HG03575 (cell line): Measurements from ENCODE around the gene S100A13.
A peak's percentile ranks its signal among the peaks of the same experiment; 100 is the strongest.
"Not testable (repeated sequence)": the region's sequence is repeated elsewhere in the genome, so short reads cannot be mapped to it uniquely, and the experiment has no call there.

ENCODE experiments used
- ATAC-seq: cut with Tn5 transposase; IDR thresholded peaks from one replicate; pipeline ENCODE4 v1.9.1; 2021; ENCODE audit not compliant: unreplicated experiment, insufficient number of reproducible peaks, low FRiP score; ENCODE audit errors: extremely low read depth

The S100A13 gene

DNA sequence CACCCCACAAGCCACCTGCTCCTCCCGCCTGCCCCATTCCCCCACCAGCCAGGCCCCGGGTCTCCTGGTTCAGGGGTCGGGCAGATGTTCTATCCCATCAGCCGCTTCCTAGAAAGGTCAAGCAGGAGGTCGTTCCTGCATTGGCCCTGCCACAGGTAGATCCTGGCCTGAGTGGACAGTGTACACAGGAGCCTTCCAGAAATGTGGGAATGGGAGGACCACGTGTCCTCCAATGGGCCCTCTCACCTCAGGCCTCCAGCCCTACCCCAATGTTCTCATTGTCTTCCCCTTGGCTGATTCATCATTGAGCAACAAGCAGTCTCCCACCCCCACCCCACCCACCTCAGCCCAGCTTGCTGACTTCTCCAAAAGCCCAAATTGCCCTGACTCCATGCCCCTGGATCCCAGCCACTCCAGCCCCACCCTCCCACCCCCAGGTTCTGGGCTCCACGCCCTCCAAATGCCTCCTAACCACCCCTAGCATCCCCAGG lies 16.4 kb downstream of the S100A13 start:
- no peak for ATAC-seq

GRCh38 chr1:153610334-153610733 lies 17.0 kb downstream of the S100A13 start:
- no peak for ATAC-seq

- no peak for ATAC-seq
These were observed 17.8 kb downstream of the S100A13 start for GRCh38 chr1:153609585-153609907.

GRCh38 chr1:153608742-153609584 lies 18.3 kb downstream of the S100A13 start:
- no peak for ATAC-seq

GRCh38 chr1:153608089-153608682 lies 19.1 kb downstream of the S100A13 start:
- ATAC-seq, result no peak

GRCh38 chr1:153607381-153607780 lies 19.9 kb downstream of the S100A13 start:
- ATAC-seq, result no peak

DNA sequence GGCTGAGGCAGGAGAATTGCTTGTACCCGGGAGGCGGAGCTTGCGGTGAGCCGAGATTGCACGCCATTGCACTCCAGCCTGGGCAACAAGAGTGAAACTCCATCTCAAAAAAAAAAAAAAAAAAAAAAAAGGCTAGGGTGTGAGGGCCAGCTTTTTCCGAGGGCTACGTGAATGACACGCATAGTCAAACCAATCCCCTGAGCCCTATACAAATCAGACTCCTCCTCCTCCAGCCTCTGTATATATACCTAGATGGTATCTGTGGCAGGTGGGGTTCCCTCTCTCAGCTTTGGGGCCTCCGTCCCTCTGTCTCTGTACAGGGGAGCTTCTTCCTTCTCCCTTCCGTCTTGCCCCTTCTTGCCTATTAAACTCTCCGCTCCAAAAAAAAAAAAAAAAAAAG lies 21.1 kb downstream of the S100A13 start:
- no peak for ATAC-seq

DNA sequence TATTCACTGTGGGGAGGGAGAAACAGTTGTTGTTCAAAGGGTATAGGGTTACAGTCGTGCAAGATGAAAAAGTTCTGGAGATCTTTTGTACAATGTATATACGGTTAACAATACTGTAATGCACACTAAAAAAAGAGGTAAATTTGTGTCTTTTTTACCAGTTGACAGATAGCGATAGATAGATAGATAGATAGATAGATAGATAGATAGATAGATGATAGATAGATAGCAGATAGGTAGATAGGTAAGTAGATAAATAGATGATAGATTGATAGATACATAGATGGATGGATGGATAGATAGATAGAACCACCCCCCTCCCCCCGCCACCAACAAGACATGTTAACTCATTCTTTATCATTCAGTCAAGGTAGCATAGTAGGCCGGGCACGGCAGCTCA lies 24.6 kb downstream of the S100A13 start:
- ATAC-seq, result no peak

DNA sequence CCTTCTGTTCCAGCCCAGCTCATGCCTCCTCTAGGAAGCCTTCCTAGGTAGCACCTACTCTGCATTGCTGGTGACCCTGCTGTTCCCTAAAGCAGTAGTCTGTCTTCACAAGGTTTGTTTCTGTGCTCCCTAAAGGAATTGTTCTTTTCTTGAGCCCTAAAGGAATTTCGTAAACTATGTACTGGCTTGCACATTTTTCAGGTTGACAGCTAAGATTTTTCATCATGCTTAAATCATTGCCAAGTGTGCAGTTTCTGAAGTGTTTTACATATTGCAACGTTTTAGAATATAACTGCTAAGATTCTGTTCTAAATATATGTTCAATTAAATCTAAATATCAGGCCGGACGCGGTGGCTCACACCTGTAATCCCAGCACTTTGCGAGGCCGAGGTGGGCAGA lies 27.5 kb downstream of the S100A13 start:
- ATAC-seq, result no peak

GRCh38 chr1:153598309-153599172 lies 28.8 kb downstream of the S100A13 start:
- peak; percentile 94 for ATAC-seq

- no peak for ATAC-seq
These were observed 30.1 kb downstream of the S100A13 start for GRCh38 chr1:153597206-153597605.

DNA sequence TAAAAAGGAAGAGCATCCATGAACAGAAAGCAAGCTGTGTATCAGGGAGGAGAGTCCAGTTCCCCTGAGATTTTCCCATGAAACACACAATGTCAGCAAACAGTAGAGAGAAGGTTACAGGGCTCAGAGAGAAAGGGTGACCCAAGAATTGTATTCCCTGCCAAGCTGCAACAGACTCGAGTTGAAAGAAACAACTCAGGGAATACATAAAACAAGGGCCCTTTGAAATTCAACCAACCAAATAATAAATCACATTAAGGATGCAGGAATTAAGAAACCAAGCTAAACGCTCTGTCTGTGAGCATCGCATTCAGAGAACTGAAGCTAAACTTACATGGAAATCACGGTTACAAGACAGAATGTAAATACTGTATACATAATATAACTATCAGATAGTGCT lies 34.6 kb downstream of the S100A13 start:
- ATAC-seq, result no peak

DNA sequence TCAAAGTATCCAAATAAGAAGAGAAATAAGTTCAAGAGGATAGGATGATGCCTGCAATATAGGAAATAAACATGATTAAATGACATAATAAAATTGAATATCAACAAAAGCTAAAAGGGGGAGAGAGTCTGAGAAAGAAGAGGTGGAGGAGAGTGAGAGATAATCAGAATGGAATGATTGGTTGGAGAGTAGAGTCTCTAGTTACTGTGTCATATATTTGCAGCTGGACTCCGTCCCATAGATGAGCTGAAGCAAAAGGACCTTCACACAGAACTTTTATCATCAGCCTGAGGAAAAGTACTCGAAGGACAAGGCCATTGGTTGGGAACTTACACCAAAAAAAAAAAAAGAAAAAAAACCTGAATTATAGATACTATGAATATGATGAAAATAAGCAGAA lies 38.8 kb downstream of the S100A13 start:
- ATAC-seq, result no peak

- ATAC-seq, result not testable (repeated sequence)
These were observed 39.3 kb downstream of the S100A13 start for GRCh38 chr1:153588033-153588432.

GRCh38 chr1:153587314-153587713 lies 40.0 kb downstream of the S100A13 start:
- ATAC-seq, result no peak

DNA sequence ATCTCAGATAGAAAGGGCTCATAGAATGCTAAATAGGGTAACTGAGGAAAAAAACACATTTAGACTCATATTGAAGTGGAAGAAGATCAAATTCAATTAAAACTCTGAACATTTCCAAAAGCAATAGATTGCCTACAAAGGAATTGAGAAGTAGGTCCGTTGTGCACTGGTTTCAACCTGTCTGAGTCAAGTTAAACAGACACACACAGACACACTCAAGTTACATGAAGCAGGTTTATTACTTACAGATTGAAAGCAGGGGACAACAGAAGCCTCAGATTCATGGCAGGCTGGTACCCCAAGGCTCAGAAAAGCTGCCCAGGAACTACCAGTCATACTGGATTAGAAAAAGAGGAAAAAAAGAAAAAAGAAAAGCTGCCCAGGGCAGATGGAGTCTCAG lies 41.0 kb downstream of the S100A13 start:
- no peak for ATAC-seq

- no peak for ATAC-seq
These were observed 42.3 kb downstream of the S100A13 start for GRCh38 chr1:153585006-153585405.

DNA sequence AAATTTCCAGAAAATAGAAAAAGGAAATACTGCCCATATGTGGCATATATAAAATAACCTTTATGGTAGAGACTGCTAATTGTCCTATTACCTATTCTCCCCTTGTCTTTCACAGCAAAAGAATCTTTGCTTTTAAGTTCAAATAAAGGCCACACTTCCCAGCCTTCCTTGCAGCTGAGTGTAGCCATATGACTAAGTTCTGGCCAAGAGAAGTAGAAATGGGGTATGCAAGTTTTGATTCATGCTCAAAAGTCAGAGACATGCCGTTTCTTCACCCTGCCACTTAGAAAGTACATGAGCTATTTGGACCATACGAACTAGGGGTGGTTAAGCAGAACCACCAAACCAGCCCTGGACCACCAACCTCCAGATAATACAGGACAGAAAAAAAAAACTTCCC lies 43.3 kb downstream of the S100A13 start:
- ATAC-seq, result no peak

- not testable (repeated sequence) for ATAC-seq
These were observed 43.8 kb downstream of the S100A13 start for GRCh38 chr1:153583514-153583913.

DNA sequence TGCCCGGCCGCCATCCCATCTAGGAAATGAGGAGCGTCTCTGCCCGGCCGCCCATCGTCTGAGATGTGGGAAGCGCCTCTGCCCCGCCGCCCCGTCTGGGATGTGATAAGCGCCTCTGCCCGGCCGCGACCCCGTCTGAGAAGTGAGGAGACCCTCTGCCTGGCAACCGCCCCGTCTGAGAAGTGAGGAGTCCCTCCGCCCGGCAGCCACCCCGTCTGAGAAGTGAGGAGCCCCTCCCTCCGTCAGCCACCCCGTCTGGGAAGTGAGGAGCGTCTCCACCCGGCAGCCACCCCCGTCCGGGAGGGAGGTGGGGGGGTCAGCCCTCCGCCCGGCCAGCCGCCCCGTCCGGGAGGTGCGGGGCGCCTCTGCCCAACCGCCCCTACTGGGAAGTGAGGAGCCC lies 44.5 kb downstream of the S100A13 start:
- ATAC-seq, result not testable (repeated sequence)
